ENCODE measurements around the gene MYO18A.
A peak's percentile ranks its signal among the peaks of the same experiment; 100 is the strongest.
"Not testable (repeated sequence)": the region's sequence is repeated elsewhere in the genome, so short reads cannot be mapped to it uniquely, and the experiment has no call there.

MYO18A gene

GRCh38 chr17:29165261-29165660, 14.9 kb downstream of the MYO18A start:
- DNase-seq, result no peak

DNA sequence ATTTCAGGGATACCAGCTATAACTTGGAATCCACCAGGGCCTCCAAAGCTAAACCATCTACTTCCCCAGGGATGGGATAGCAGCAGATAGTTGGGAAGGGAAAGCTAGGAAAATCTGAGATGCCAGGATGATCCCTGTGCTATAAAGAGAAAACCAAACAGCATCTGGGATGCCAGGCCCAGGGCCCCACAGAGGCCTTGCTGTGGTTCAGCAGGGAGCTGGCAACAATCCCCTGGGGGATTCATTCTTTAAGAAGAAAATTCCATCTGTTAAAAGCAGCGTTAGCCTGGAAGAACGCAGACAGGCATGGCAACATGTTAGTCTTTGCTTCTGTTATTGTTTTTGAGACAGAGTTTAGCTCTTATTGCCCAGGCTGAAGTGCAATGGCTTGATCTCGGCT, 16.6 kb downstream of the MYO18A start:
- peak; percentile 96 to 99 for DNase-seq

DNA sequence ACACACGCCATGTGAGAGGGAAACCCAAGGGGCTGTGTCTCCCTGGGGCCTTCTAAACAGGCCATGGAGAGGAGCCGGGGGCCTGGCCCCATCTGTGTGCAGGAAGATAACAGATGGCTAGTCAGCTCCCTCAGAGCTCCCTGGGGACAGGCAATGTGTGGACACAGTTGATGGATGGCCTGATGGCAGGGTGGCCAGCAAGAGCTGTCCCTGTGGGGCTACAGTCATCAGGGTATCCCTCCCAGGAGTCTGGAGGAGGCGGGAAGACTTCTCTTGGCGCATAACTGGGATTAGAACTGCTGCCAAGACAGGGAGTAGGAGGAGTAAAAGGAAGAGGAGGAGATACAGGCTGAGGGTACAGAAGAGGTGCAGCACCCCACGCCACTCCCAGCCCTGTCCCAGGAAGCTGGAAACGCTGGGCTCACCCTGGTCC, 17.3 kb downstream of the MYO18A start:
- peak; percentile 99 to 100 for DNase-seq

- no peak for DNase-seq
Observed at GRCh38 chr17:29162082-29162908, 17.9 kb downstream of the MYO18A start.

- DNase-seq, result no peak
Observed at GRCh38 chr17:29160253-29160652, 19.9 kb downstream of the MYO18A start.

DNA sequence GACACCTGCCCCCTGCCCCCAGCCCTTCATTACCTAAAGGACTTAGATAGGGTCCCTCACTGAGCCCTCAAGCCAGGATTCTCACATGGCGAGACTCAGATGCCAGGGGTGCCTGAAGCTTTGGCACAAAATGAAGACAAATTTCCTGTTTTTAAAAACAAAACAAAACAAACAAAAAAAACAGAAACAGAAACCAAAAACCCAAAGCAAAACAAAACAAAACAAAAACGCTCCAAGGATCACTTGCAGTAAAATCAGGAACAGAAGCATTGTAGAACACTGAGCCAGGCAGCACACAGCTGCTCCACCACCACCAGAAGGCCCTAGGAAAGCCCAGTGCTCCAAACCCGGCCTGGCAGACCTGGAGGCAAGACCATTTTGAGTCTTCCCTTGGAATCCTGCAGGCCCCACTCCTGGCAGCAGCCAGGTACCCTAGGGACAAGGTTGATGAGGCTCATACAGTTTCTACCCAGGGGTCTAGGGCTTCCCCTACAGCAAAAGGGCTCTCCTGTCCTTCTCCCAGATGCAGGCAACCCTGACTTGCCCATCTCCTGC, 20.8 kb downstream of the MYO18A start:
- no peak for DNase-seq

DNA sequence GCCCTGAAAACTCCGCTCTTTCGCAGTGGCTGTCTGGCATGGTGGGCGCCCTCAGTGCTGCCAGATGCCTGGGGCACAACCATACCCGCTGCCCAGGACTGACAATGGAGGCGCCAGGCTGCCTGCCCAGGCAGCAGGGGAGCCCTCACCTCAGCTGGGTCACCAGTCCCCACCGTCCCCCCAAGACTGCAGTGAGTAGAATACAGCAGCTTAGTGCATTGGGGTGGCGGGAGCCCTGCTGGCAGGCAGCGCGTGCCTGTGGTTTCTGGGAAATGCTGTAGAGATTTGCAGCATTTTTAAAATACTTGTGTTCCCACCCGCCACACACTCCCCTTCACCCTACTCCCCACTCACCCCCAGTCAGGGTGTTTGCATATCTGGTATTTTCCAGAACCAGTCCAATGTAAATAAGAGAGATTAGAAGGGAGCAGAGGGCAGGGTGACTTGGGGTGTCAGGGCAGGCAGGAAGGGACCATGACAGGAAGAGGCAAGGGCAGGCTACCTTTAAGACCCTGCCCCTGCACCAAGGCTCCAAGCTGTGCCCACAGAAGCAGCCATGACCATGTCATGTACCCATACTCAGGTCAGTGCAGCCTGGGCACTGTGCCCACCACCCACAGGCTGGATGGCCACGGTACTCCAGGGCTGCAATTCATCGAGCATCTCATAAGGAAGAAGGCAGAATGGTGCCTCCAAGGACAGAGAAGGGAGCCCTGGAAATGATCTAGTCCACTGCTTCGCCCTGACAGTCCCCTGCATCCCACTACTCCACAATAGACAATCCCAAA, 21.5 kb downstream of the MYO18A start:
- peak in 1 of 2 experiments; percentile 66 for DNase-seq

GRCh38 chr17:29158096-29158487, 22.1 kb downstream of the MYO18A start:
- peak; percentile 69 to 88 for DNase-seq

GRCh38 chr17:29157310-29157709, 22.9 kb downstream of the MYO18A start:
- no peak for DNase-seq

GRCh38 chr17:29156781-29157180, 23.4 kb downstream of the MYO18A start:
- DNase-seq, result no peak

GRCh38 chr17:29155966-29156338, 24.2 kb downstream of the MYO18A start:
- DNase-seq, result no peak

DNA sequence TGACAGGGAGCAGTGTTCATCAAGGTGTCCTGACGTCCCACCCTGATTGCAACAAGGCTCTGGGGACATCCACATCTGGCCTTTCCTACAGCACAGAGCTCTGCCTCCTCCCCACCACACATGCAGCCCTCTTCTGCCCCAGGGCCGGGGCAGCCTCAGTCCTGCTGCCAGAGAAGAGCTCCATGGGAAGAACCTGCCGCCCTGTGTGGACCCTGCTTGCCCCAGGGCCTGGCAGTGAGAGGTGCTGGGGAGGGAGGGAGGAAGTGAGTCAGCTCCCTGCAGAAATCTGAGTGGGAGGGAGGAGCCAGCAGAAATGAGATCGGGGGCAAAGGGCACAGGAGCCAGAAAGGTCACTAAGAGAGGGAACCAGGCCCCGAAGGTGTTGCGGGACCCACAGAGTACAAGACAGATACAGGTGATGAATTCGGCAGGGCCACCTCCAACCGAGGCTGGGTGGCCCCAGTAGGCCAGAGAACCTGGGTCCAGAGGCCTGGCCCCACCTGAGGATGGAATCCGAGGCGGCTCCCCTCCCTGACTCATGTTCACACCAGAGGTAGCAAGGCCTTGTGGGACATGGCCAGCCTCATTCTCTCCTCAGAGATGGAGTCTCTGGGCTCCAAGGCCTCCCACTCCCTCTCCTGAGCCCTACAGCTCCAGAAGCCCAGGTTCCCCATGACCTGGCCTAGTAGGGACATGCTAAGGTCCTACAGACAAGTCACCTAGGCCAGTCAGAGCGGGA, 24.8 kb downstream of the MYO18A start:
- no peak for DNase-seq

DNA sequence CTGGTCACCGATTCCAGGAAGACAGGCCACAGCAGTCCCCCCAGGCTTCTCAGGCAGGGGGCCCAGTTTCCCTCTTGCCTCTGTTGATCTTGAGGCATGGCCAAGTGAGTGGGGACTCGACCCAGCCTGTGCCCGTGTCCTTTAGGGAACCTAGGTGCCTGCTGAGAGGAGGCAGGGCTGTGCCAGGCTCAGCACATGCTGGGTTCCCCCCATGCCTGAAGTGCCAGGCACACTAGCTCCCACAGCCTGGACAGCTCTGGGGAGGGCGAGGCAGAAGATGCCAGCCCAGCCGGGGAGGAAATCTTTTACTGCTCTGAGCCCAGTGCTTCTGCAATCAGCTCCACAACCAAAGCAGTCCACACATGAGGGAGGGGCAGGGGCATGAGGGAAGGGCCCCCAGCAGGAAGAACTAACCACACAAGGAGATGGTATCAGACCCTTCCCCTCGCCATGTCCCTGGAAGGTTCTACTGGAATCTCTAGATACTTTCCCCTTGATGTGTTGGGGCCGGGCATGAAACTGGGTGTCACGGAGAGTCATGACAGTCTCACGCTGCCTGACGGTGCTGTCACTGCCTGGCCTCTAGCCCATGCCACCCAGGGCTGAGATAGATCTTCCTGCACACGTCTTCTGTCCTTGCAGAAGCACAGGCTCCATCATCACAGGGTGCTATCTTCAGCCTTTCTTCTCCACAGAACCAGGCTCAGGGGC, 25.5 kb downstream of the MYO18A start:
- DNase-seq, result no peak

DNA sequence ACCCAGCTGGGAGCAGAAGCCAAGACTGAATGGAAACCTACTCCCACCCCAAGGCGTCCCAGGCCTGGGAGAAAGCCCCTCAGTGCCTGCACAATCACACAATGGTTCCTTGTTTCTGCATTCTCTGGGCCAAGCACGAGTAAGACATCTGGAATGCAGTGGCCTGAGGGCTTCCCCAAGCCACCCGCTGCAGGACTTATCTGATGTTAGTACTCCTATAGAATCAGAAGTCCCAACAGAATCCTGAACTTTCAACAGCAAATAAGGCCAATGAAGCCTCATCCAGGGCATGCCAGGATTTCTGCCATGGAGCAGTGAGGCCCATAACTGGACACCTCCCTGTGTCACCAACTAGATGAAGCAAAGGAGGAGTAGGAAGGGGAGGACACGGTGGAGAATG, 28.6 kb downstream of the MYO18A start:
- no peak for DNase-seq

- DNase-seq, result no peak
Observed at GRCh38 chr17:29150161-29150560, 30.0 kb downstream of the MYO18A start.

- peak; percentile 88 to 96 for DNase-seq
Observed at GRCh38 chr17:29149431-29150064, 30.6 kb downstream of the MYO18A start.

DNA sequence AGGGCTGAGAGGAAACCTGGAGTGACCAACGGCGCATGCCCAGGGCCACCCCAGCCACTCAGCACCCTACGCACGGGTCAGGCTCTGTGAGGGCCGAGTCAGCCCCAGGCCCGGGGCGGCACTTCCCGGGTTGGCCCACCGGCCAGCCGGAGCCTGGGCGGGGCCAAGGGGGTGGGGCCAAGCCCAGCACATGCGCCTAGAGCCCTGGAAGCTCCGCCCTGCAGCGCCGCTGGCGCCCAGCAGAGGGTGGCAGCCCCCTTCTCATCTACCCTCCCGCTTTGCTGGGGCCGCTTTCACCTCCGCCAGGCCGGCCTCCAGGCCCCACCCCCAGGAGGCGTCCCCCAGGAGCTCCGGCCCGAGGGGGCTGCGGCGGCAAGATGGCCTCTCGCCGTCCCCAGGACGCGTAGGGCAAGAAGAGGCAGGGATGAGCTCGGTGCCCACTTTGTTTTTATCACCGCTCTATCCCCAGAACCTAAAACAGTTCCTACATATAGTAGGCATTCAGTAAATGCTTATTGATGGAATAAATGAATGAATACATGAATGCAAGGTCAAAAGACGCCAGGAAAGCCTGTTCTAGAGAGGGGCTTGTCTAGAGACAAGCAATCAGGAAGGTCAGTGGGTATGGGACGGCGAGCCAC, 31.3 kb downstream of the MYO18A start:
- peak; percentile 98 to 99 for DNase-seq

DNA sequence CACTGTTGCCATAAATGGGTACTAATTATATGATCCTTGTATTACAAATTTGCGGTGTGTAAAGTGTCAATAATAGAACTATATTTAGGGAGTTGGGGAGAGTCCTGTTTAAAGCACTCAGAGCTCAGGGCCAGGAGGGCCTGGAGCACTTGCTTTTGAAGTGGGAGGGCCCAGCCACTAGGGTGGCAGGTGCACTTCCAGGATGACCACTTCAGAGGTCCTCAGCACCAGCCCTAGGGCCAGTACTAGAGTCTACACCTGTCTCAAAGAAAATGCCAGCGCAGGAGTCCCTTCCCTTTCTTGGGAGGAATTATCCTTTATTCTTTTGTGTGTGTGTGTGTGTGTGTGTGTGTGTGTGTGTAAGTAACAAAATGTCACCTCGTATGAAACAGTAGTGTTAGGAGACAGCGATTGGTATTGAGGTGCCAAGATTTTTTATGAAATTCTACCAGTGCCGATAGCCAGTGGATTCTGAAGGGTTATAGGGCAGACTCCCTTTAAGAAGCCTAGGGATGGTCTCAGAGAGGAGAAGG, 31.9 kb downstream of the MYO18A start:
- peak in 1 of 2 experiments; percentile 74 for DNase-seq

- no peak for DNase-seq
Observed at GRCh38 chr17:29147682-29148081, 32.5 kb downstream of the MYO18A start.

GRCh38 chr17:29147228-29147627, 33.0 kb downstream of the MYO18A start:
- DNase-seq, result not testable (repeated sequence)

- no peak for DNase-seq
Observed at GRCh38 chr17:29146369-29146972, 33.7 kb downstream of the MYO18A start.
